ENCODE data around the gene AUH. TPM values are rescaled to one million over a fixed set of nuclear protein-coding genes. Genes with fewer than 3 reads are reported as not detected.
"Not testable (repeated sequence)": the region's sequence is repeated elsewhere in the genome, so short reads cannot be mapped to it uniquely, and the experiment has no call there.

AUH gene, protein sequence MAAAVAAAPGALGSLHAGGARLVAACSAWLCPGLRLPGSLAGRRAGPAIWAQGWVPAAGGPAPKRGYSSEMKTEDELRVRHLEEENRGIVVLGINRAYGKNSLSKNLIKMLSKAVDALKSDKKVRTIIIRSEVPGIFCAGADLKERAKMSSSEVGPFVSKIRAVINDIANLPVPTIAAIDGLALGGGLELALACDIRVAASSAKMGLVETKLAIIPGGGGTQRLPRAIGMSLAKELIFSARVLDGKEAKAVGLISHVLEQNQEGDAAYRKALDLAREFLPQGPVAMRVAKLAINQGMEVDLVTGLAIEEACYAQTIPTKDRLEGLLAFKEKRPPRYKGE
- 14.5 TPM for total RNA-seq

DNA sequence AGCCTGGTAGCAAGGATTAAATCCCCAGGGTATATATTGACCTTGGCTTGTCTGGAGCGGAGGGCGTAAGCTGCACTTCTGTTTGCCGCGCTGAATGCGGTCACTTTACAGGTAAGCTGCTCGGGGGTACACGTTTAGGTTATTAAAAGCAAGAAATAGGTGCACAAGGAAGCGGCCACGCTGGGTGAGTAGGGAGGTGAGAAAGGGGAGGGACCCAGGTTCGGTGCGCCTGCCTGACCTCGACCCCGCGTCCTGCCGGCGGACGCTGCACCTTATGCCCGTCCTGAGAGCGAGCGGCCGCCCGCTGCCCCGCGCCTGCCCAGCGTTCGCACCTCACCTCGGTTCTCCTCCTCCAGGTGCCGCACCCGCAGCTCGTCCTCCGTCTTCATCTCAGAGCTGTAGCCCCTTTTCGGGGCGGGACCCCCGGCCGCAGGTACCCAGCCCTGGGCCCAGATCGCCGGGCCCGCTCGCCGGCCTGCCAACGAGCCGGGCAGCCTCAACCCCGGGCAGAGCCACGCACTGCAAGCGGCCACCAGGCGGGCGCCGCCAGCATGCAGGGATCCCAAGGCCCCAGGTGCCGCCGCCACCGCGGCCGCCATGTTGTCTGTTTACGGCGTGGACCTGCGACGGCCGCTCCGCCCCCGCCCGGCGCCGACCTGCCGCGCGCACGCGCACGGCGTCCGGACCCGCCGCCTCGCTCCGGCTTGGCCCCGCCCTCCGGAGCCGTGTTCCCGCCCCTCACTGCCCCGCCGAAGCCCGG lies at the start of gene AUH:
Gene AUH (minus strand): TSS at position 628 of the 760 bp plus-strand sequence. CDS start 29 bp downstream, at position 599.
- peak; percentile 77 to 87 (median 86) for DNase-seq (ENCODE audit: low read depth in 2 of 3, low spot score in 2 of 3)

DNA sequence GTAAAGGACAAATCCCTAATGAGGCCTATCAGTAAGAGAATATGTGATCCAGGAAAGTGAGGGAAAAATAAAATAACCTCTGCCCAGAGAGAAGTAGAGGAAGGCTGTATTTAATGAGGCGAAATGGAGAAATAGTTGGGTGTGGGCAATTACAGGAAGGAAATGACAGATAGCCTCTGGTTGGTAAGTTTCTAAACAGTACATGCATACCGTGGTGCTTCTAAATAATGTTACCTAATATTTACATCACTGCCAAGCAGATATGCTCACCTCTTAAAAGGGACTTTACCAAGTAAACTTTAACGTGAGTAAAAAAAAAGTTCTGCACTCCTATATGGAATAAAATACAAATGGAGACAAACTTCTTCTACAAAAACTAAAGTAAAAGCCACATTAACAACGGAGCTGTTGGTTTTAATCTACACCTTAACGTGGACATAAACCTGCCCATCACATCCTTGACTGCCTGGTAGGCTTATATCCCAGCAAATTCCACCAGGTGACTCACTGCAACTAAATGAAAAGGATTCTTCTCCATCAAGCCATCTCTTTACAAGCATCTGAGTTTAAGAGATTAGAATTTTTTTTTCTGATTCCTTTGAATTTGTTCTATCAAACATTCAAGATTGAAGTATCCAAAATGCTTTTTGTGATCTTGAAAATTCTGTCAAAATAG lies 49.5 kb upstream of the AUH start:
- DNase-seq (ENCODE audit: low read depth in 2 of 3, low spot score in 2 of 3), result peak in 1 of 3 donors; percentile 33

DNA sequence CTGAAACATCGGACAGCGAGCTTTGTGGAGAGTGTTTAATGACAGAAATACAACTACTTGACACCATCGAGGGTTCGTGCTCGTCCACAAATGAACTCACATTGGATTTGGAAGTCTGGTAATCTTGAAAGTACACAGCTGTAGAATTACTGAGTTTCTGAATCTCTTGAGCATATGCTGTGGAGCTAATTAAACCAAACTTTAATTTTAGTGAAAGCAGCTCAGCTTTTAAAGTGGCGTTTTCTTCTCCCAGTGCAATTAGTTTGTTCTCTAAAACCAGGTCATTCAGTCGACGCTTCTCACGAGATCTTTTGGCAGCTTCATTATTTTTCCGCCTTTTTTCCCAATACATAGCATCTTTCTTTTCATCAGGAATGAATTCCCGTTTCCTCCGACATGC lies 48.4 kb upstream of the AUH start:
- no peak for DNase-seq (ENCODE audit: low read depth in 2 of 3, low spot score in 2 of 3)

DNA sequence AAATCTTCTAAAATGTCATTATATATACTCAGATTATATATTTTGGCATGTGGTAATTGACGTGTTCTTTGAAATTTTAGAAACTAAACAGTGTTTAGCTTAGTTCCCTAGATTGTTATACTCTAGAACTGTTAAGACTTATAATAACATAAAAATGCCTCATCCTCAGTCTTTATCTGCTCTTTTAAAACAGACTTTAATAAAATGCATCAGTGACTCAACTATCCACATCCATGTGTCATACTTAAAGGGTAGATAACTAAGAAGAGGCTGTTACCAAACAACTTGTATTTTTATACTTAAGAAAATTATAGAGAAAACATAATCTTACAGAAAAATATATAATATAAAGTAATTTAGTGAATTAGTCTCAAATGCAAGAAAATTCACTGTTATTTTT lies 46.8 kb upstream of the AUH start:
- no peak for DNase-seq (ENCODE audit: low read depth in 2 of 3, low spot score in 2 of 3)

- DNase-seq (ENCODE audit: low read depth in 2 of 3, low spot score in 2 of 3), result no peak
Observed at GRCh38 chr9:91407580-91408318, 46.0 kb upstream of the AUH start.

GRCh38 chr9:91405343-91406077 lies 43.8 kb upstream of the AUH start:
- DNase-seq (ENCODE audit: low read depth in 2 of 3, low spot score in 2 of 3), result no peak

GRCh38 chr9:91403665-91404543 lies 42.2 kb upstream of the AUH start:
- no peak for DNase-seq (ENCODE audit: low read depth in 2 of 3, low spot score in 2 of 3)

DNA sequence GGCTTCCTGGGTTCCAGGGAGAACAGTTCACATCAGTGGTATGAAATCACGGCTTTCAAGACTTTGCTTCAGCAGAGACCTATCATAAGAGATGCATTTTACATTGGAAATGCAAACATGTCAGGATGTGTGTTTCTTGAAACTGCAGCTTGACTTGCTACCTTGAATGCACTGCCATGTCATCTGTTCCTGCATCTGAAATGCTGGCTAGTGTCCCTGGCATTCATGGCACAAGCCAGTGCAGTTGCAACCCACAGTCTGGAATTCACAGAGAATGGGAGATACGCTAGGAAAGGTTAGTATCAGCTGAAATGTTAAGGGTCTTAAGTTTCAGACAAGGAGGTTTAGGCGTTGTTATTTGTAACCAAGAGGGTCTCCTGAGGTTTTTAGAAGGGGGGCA lies 37.2 kb upstream of the AUH start:
- no peak for DNase-seq (ENCODE audit: low read depth in 2 of 3, low spot score in 2 of 3)

DNA sequence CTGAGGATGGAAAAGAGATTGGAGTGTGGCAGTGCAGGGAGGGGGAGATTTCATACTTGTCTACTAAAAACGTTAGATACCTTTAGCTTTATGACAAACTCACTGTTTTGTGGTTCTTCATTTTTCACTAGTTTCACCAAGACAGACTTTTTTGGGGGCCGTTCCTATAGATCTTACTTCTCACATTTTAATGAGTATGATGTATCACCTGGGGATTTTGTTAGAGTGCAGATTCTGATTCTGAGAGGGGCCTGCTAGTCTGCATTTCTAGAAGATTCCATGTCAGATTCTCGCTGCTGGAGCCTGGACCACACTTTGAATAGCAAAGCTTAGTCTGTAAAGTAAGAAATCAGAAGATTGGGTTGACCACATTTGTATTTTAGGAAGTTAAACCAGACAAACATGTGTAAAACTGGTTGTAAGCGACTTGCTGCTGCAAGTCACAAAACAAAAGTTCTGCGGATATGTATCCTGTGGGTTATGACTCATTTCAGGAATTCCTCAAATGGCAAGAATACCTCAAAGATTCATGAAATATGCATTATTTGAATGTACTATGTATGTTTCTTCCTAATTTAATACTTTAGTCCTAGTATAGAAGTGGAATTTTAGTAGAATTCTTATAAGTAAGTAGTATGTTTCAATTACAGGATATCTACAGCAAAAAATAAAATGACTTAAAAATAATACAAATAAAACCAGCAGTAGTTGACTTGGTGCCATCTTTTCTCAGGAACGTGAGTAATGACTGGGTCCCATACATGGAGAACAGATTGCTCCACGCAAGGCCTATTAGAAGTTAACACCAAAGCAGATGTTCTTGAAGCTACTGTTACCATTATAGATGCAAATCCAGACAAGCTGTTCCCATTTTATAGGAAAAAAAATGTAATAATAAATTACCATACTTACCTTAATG lies 34.1 kb upstream of the AUH start:
- DNase-seq (ENCODE audit: low read depth in 2 of 3, low spot score in 2 of 3), result peak in 2 of 3 donors; percentile 34 to 54

DNA sequence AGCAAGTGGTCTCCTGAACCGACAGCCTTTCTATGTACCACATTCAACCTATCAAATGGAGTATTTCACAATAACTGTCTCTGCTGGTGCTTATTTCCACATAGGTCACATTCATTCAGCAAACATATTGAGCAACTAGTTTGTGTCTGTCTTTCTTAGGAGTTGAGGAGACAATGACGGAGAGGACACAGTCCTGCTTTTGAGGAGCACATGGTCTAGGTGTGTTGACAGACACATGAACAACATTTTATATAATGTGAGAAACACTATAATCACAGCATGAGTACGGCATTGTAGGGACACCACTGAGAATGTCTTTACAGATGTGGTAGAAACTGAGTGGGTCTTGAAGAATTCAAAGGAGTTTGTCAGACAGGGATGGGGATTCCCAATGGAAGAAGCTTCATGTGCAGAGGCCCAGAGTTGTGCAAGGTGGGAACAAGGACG lies 33.4 kb upstream of the AUH start:
- no peak for DNase-seq (ENCODE audit: low read depth in 2 of 3, low spot score in 2 of 3)

GRCh38 chr9:91393826-91394225 lies 32.1 kb upstream of the AUH start:
- DNase-seq (ENCODE audit: low read depth in 2 of 3, low spot score in 2 of 3), result no peak

GRCh38 chr9:91392435-91392834 lies 30.7 kb upstream of the AUH start:
- peak in 1 of 3 donors; percentile 72 for DNase-seq (ENCODE audit: low read depth in 2 of 3, low spot score in 2 of 3)

GRCh38 chr9:91391818-91392217 lies 30.1 kb upstream of the AUH start:
- no peak for DNase-seq (ENCODE audit: low read depth in 2 of 3, low spot score in 2 of 3)

DNA sequence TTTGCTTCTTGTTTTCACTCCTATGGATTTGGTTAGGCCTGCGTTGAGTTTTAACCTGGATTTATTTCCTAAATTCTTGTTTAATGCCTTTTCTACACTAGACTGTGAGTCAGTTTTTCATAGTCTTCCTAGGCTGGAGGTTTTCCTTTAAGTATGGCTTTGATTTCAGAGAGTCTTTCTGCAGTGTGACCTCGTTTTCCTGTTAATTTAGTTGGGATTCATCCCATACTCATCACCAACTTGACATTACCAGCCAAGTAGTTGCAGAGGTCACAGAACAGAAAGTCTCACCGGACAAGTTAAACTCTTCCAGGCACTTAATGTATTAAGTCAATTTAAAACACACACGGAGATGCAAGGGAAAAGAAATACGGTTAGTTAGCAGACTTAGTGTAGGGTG lies 29.7 kb upstream of the AUH start:
- DNase-seq (ENCODE audit: low read depth in 2 of 3, low spot score in 2 of 3), result no peak

- DNase-seq (ENCODE audit: low read depth in 2 of 3, low spot score in 2 of 3), result not testable (repeated sequence)
Observed at GRCh38 chr9:91389686-91390085, 28.0 kb upstream of the AUH start.

DNA sequence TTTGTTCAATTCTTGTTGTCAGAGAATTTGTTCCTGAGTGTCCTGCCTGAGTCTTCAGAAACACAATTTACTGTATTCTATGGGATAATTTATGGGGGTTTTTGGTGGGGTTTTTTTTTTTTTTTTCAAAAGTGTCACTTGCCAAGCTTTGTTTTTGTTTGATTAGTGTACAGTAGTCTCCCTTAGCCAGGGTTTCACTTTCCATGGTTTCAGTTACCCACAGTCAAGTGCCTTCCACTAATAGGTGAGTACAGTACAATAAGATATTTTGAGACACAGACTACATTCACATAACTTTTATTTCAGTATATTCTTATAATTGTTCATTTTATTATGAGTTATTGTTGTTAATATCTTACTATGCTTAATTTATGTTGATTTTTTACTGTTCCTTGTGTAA lies 25.0 kb upstream of the AUH start:
- DNase-seq (ENCODE audit: low read depth in 2 of 3, low spot score in 2 of 3), result no peak

- DNase-seq (ENCODE audit: low read depth in 2 of 3, low spot score in 2 of 3), result no peak
Observed at GRCh38 chr9:91384954-91385353, 23.2 kb upstream of the AUH start.

DNA sequence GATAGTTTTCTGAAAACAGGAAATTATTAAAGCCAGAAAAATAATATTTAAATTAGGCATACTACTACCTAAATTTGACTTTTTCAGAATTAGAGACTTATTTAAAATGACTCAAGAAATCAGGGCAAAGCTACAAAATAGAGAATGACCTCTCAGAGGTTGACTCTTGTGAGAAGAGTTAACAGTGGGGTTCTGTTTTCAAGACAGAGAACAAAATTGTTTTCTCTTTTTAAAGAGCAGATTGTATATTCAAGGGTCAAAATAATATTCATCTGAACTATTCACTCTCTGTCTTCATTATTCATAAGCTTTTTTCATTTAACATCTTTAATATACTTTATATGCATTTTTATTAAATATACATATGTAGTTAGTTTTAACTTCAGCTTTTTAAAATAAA lies 21.9 kb upstream of the AUH start:
- no peak for DNase-seq (ENCODE audit: low read depth in 2 of 3, low spot score in 2 of 3)

All from hematopoietic multipotent progenitor cell (in vitro differentiated cells).